Adrenal gland (tissue), 12 donors: ENCODE results near the gene NACAD. TPM values are rescaled to one million over a fixed set of nuclear protein-coding genes. Genes with fewer than 3 reads are reported as not detected.
"Not testable (repeated sequence)": the region's sequence is repeated elsewhere in the genome, so short reads cannot be mapped to it uniquely, and the experiment has no call there.

Source experiments
- DNase-seq, 7 donors: peaks; one replicate each; pipeline ENCODE4 v3.0.0-alpha.2; 2019 to 2020
- H3K27ac ChIP-seq, 5 donors: fragments of 200-600 bp; sonication (generic) in 4 of 5; 1 replicate in 3 of 5; 2 replicates in 2 of 5; pipeline versions ENCODE4 v1.5.1 to v1.8.0; 2016 to 2020; ENCODE audit warnings: mild to moderate bottlenecking in 1 of 5
- H3K27me3 ChIP-seq: fragments of 200-600 bp; 2 replicates; pipeline ENCODE4 v1.8.0; 2021
- H3K36me3 ChIP-seq, 2 donors: fragments of 200-600 bp; replicated peaks in 1 of 2; 1 replicate in 1 of 2; 2 replicates in 1 of 2; pipeline versions ENCODE4 v1.5.1 to v1.8.0; 2018 to 2022
- H3K4me1 ChIP-seq, 2 donors: fragments of 200-600 bp; replicated peaks in 1 of 2; 1 replicate in 1 of 2; 2 replicates in 1 of 2; pipeline versions ENCODE4 v1.5.1 to v1.8.0; 2018 to 2021
- H3K4me3 ChIP-seq, 4 donors: fragments of 200-600 bp; sonication (generic) in 3 of 4; one replicate each; pipeline ENCODE4 v1.5.1; 2016 to 2018
- H3K9me3 ChIP-seq, 3 donors: fragments of 200-600 bp; sonication (generic) in 1 of 3; replicated peaks in 1 of 3; 1 replicate in 2 of 3; 2 replicates in 1 of 3; pipeline versions ENCODE4 v1.5.1 to v1.8.0; 2016 to 2021
- POLR2A ChIP-seq, 2 donors: fragments of 450-650 bp; IDR thresholded peaks; one replicate each; pipeline ENCODE4 v1.6.1; 2017; ENCODE audit warnings: antibody characterized with exemption in 2 of 2, mild to moderate bottlenecking in 2 of 2, moderate library complexity in 1 of 2
- WGBS, 4 donors: extraction: QIAGEN DNeasy Blood & Tissue Kit in 2 of 4; methylation state at CpG; one replicate each; pipeline versions ENCODE4 v1.1.5 to v1.1.7; 2013 to 2017; 5-methylcytosine and 5-hydroxymethylcytosine counted together
- intact Hi-C, 2 donors: fragments of 100-400 bp; cut with DNase I; formaldehyde crosslinking; loops; one replicate each; pipeline versions ENCODE4 v1.14.1 to v1.15.0; 2022 to 2023
- polyA plus RNA-seq, 3 donors: library from polyadenylated mRNA; stranded (reverse); fragments of 200-250 nt in 2 of 3; fragments of 350-450 nt in 1 of 3; fragmentation: Illumina TruSeq in 1 of 3; extraction: RNeasy Lipid Tissue Mini Kit (QIAGEN cat#74804) in 1 of 3; gene quantifications; one replicate each; pipeline ENCODE4 v1.2.3, GENCODE V29; 2013 to 2014
- total RNA-seq, 9 donors: library from RNA; depleted of rRNA in 4 of 9; stranded (reverse); fragments of >200 nt in 4 of 9; fragments of 120-200 nt in 1 of 9; fragmentation: NEBNext Ultra II Directional in 1 of 9; extraction: Animal tissue kit (Norgen Biotek cat#: 25700) in 1 of 9; gene quantifications; one replicate each; pipeline versions ENCODE4 v1.1.0 to v1.2.4, GENCODE V29; 2013 to 2023
- TF ChIP-seq, protein P1 (sequence below), 6 experiments: fragments of 450-650 bp in 4 of 6; fragments of 200-600 bp in 2 of 6; sonication (generic) in 1 of 6; IDR thresholded peaks; 1 replicate in 5 of 6; 2 replicates in 1 of 6; pipeline versions ENCODE4 v1.5.1 to v1.8.0; 2016 to 2021; ENCODE audit warnings: antibody characterized with exemption in 6 of 6, mild to moderate bottlenecking in 2 of 6, moderate library complexity in 1 of 6
- donor health status: healthy with polysubstance abuse.
- donor health status: Bipolar disorder and iron deficiency.
- donor health status: DM: yes; HTN: yes; CAD: no.
- donor health status: DM: no; HTN: no; CAD: no.
- donor health status: DM: no; HTN: no; CAD: no.
- donor health status: DM: yes; HTN: yes; CAD: no.

Gene NACAD
- total and polyA plus RNA-seq, 12 donors = 0.93 to 12.1 (median 2.4) TPM

DNA sequence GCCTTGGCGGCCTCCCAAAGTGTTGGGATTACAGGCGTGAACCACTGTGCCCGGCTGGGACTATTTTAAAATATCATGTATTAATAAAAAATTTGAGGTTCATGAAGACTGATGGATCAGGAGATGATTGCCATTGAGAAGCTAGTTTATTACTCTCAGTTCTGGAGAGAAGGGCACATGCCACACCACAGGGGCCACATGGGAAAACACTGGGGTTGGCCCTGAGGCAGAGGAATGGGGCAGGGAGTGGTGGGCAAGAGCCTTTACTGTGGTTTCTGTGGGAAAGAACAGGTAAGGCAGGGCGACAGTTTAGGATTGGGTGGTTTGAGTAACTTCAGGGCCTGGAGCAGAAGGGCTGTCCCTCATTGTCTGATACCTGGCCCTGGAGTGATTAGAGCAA, 29.5 kb upstream of the NACAD start:
- no peak overlapping the region for H3K27ac ChIP-seq
- H3K27me3 ChIP-seq = no peaks in the 10 kb centered on the region
- no peak overlapping the region for H3K4me3 ChIP-seq
- no peaks in the 10 kb centered on the region for H3K4me1 ChIP-seq
- WGBS, 4 donors = 79 to 89% (median 85%) methylated on average over 4 of the region's 4 CpGs
- TF ChIP-seq, protein P1, sequence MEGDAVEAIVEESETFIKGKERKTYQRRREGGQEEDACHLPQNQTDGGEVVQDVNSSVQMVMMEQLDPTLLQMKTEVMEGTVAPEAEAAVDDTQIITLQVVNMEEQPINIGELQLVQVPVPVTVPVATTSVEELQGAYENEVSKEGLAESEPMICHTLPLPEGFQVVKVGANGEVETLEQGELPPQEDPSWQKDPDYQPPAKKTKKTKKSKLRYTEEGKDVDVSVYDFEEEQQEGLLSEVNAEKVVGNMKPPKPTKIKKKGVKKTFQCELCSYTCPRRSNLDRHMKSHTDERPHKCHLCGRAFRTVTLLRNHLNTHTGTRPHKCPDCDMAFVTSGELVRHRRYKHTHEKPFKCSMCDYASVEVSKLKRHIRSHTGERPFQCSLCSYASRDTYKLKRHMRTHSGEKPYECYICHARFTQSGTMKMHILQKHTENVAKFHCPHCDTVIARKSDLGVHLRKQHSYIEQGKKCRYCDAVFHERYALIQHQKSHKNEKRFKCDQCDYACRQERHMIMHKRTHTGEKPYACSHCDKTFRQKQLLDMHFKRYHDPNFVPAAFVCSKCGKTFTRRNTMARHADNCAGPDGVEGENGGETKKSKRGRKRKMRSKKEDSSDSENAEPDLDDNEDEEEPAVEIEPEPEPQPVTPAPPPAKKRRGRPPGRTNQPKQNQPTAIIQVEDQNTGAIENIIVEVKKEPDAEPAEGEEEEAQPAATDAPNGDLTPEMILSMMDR (IDR thresholded peaks at IDR 0.05) = no peak
- TF ChIP-seq POLR2A (IDR thresholded peaks at IDR 0.05) = no peak
- H3K36me3 ChIP-seq = no peaks in the 10 kb centered on the region
- no peaks in the 10 kb centered on the region for H3K9me3 ChIP-seq
- intact Hi-C loops = no loop called here
- DNase-seq = no peak

DNA sequence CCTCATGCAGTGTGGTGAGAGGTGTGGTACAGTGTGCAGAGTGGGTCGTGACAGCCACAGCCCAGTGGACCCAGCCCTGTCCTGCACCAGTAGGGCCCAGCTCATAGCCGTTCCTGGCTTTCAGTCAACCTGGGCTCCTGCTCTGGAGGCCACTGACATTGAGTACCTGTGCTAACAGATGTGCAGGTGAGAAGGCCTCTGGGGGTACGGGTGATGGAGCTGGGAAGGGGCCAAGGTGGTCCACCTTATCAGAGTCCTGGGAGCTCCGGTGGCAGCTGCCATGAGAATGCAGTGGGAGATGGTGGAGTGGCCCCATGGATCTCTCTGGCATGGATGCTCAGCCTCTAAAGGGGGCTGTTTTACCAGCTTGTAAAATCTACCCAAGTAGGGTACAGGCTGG, 28.8 kb upstream of the NACAD start:
- Histone ChIP-seq H3K27ac (no peak overlapping the region), H3K36me3 (no peaks in the 10 kb centered on the region), H3K9me3 (no peaks in the 10 kb centered on the region), H3K4me1 (peaks cover 0 to under 1% of the 10 kb centered on the region in 2 donors), H3K4me3 (no peak overlapping the region), H3K27me3 (no peaks in the 10 kb centered on the region)
- TF ChIP-seq, protein P1 (IDR thresholded peaks at IDR 0.05) = no peak
- TF ChIP-seq POLR2A (IDR thresholded peaks at IDR 0.05) = no peak
- intact Hi-C loops = no loop called here
- 63 to 83% (median 70%) methylated on average over 4 of the region's 4 CpGs for WGBS, 4 donors
- no peak for DNase-seq

DNA sequence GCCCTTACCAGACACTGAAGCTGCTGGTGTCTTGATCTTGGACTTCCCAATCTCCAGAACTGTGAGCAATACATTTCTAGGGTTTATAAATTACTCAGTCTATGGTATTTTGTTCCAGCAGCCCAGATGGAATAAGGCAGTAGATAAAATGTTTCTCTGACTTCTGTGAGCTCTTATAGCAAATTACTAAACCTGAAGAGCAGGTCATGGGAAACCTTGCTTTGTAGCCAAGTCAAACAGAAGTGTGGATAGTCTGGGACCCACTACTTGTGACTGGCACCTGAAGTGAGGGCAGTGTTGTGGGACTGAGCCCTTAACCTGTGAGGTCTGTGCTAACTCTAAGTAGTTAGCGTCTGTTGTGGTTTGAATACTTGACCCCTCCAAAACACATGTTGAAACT, 27.3 kb upstream of the NACAD start:
- intact Hi-C loops = no loop called here
- Histone ChIP-seq H3K27ac (no peak overlapping the region), H3K4me1 (peaks cover 5 to 6% of the 10 kb centered on the region in 2 donors), H3K27me3 (no peaks in the 10 kb centered on the region), H3K9me3 (no peaks in the 10 kb centered on the region), H3K36me3 (no peaks in the 10 kb centered on the region), H3K4me3 (no peak overlapping the region)
- TF ChIP-seq POLR2A (IDR thresholded peaks at IDR 0.05) = no peak
- TF ChIP-seq, protein P1 (IDR thresholded peaks at IDR 0.05) = no peak
- DNase-seq = no peak
- WGBS, 4 donors = 59 to 90% (median 77%) methylated on average over 1 of the region's 1 CpG

DNA sequence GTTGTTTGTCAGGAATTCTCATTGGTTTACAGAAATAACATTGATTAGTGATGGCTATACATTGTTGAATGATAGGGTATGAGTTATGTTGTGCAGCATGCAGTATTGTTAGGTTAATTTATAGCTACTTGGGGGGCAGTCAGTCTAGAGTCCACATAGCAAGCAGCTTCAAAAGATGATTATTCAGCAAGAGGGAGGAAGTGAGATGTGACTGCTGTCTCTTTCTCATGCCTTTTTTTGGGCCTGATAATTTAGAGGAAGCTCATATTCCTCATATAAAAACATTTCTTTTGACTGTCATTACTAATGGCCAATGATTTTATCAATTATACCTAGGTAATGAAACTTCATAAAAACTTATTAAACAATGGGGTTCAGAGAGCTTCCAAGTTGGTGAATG, 26.2 kb upstream of the NACAD start:
- Histone ChIP-seq H3K4me1 (peaks cover 15 to 16% of the 10 kb centered on the region in 2 donors), H3K27me3 (no peaks in the 10 kb centered on the region), H3K9me3 (no peaks in the 10 kb centered on the region), H3K27ac (no peak overlapping the region), H3K4me3 (no peak overlapping the region), H3K36me3 (no peaks in the 10 kb centered on the region)
- intact Hi-C loops = no loop called here
- no peak for TF ChIP-seq POLR2A (IDR thresholded peaks at IDR 0.05)
- TF ChIP-seq, protein P1 (IDR thresholded peaks at IDR 0.05) = no peak
- no peak for DNase-seq

DNA sequence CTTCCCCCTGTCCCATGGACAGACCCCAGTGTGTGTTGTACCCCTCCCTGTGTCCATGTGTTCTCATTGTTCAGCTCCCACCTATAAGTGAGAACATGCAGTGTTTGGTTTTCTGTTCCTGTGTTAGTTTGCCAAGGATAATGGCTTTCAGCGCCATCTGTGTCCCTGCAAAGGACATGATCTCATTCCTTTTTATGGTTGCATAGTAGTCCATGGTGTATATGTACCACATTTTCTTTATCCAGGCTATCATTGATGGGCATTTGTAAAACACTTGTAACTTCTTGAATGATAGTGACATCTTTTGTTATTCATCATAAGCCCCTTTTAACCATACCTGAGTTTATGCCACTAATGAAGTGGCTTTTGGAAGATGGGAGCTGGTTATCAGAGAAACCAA, 25.5 kb upstream of the NACAD start:
- H3K27me3 ChIP-seq, H3K4me3 ChIP-seq, H3K9me3 ChIP-seq, H3K27ac ChIP-seq, H3K36me3 ChIP-seq, DNase-seq, intact Hi-C loops: not testable (repeated sequence)
- peaks cover 15 to 17% of the 10 kb centered on the region in 2 donors for H3K4me1 ChIP-seq
- WGBS, 4 donors = 57 to 80% (median 73%) methylated on average over 1 of the region's 1 CpG
